C1 segment of cervical spinal cord (tissue), 14 donors: Measurements from ENCODE around the gene KLHL24.
"Not testable (repeated sequence)": the region's sequence is repeated elsewhere in the genome, so short reads cannot be mapped to it uniquely, and the experiment has no call there.

Source experiments
- DNase-seq, 14 donors: peaks; one replicate each; lab custom pipeline; 2025; lab: John Stamatoyannopoulos, UW

Gene KLHL24

DNA sequence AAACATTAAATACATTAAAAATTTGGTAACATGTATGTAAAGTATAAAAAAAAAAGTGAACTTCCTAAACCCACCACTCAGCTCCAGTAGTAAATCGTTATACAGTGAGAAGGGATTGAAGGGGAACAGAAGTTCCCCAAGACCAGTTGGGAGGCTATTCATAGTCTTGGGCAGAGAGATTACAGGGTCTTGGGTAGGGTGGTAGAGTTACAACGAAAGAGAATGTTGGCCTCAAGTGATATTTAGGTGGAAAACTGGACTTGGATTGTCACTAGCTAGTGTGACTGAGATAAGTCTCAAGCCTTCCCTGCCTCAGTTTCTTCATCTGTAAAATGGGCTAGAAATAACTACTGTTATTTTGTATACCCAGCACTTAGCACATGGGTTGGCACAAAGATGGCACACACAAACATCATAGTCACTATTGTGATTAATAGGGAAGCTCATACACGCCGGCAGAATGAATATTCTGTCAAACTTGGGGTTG is 61.7 kb downstream of the KLHL24 start:
- no peak for DNase-seq

DNA sequence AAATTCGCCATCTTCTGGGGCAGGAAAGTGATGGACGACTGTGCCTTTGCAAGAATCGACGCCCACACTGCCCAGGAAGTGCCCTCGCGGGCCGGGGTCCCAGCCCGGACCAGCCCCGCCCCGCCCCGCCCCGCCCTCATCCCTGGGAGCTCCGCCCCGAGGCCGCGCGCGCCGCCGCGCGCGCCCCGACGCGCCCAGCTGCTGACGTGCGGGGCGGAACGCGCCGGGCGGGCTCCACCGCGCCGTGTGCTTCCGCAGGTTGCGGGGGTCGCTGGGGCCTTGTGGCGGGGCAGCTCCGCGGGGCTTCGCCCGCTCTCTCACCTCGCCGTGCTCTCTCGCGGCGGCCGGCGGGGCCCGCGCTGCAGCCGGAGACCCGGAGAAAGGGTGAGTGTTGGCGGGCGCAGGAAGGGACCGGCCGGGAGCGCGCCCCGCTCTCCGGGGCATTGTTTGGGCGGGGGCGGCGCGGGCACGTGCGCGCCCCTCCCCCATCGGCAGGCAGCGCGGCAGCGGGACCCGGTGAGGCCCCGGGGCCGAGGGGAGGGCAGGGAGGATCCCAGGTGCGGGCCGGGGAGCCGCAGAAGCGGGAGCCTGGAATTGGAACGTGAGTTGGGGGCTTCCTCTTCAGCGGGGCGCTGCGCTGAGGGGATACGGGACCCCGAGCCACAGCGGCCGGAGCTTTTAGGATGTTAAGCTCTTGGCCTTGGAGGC is 62.3 kb downstream of the KLHL24 start, which contains the start of gene YEATS2:
Gene YEATS2 (plus strand): TSS at position 188 of the 708 bp plus-strand sequence. CDS start 17,366 bp downstream, outside the sequence.
- DNase-seq: peak in 12 of 14 donors; percentile 36 to 82 (median 70)

DNA sequence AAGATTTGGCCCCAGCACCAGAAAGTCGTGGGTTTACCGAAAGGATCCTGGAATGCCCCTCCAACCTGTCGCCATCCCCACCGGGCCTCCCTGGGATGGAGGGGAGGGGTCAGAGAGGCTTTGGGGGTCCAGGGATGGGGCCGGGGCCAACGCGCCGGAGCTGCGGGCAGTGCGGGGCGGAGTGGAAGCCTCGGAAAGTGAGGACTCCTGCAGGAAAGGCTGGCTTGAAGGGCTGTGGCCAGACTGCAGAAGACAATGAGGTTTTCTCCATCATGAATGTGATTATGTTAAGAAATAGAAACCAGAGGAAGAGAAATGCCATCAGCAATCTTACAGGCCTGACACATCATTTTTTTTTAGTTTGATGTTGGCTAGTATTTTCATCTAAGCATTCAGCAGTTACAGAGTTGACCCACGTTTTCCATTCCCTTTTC is 62.9 kb downstream of the KLHL24 start:
- peak in 10 of 14 donors; percentile 34 to 66 (median 46) for DNase-seq

GRCh38 chr3:183698756-183699155 is 63.3 kb downstream of the KLHL24 start:
- DNase-seq: peak in 3 of 14 donors; percentile 4 to 25 (median 18)

GRCh38 chr3:183699238-183699947 is 64.0 kb downstream of the KLHL24 start:
- DNase-seq: peak in 1 of 14 donors; percentile 37

DNA sequence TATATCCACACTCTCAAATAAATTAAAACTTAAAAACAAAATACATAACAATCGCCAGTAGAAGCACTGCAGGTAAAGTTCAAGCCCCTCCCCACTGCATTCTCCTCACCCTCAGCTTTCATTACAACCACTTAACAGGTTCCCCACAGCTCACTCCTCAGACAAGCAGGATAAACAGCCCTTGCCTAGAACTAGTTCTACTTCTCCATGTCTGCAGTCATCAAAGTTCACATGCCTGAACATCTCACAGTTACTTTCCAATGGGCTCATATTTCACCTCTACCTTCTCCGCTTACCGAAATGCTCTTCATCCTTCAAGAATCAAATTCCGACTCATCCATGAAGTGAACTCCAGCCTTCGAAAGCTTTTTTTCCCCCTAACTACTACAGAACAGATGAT is 66.3 kb downstream of the KLHL24 start:
- DNase-seq: no peak

DNA sequence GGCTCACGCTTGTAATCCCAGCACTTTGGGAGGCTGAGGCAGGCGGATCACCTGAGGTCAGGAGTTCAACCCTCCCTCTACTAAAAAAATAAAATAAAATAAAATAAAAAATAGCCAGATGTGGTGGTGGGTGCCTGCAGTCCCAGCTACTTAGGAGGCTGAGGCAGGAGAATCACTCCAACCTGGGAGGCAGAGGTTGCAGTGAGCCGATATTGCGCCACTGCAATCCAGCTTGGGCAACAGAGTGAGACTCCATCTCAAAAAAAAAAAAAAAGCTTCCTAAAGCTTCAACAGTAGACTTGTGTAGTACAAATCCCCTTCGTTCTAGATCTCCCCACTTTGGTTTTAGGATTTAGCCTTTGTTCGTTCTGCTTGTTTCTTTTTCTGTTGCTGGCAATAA is 68.5 kb downstream of the KLHL24 start:
- not testable (repeated sequence) for DNase-seq

DNA sequence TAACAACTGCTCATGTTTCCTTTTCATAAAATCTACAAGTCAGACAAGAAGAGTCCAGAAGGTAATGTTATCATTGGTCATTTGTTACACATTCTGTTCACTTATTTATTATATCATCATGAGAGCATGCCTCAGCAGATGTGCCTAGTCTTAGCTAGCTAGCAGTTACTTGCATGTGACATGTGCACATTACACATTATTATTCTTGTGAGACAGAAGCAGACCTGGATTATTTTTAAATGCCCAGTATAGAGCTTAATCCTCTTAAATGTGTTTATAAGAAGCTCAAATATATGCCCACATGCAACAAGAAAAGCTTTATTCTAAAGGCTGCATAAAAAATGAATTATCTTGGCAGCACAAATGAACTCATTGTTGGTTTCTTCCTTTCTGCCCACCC is 74.8 kb downstream of the KLHL24 start:
- no peak for DNase-seq

DNA sequence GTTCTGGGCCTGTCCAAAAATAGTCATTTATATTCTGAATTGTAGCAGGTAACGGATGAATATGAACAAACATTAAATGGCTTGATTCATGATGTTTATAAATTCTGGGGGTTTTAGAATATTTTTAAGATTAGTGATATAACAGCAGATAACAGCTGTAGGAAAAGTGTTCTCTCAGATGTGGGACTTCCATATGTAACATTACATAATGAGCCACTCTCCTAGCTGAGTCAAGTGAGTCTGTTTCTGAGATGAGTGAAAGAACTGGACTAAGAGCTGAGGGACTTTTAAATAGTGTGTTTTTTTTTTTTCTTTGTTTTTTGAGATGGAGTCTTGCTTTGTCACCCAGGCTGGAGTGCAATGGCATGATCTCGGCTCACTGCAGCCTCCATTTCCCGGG is 76.1 kb downstream of the KLHL24 start:
- no peak for DNase-seq

DNA sequence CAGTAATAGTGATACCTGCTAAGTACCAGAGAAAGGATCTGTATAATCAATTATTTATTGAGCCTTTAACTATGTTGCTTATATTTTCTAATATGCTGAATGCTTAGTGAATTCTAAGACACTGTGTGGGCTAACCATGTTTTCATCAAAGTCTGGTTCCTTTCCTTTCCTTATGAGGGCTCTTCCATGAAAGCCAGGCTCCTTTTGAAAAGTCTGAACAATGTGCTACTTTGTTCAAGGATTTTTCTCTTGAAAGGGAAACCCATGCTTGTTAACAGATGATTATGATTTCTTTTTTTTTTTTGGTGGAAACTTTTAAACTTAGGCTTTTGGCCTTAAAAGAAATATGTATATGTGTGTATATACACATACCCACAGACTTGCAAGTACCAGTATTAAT is 79.2 kb downstream of the KLHL24 start:
- DNase-seq: no peak

GRCh38 chr3:183718012-183718411 is 82.6 kb downstream of the KLHL24 start:
- DNase-seq: no peak

GRCh38 chr3:183725387-183725786 is 90.0 kb downstream of the KLHL24 start:
- no peak for DNase-seq

GRCh38 chr3:183728204-183728603 is 92.8 kb downstream of the KLHL24 start:
- DNase-seq: no peak

- DNase-seq: no peak
These were observed 94.9 kb downstream of the KLHL24 start for GRCh38 chr3:183730361-183730760.

- DNase-seq: no peak
These were observed 96.2 kb downstream of the KLHL24 start for GRCh38 chr3:183731611-183732010.

DNA sequence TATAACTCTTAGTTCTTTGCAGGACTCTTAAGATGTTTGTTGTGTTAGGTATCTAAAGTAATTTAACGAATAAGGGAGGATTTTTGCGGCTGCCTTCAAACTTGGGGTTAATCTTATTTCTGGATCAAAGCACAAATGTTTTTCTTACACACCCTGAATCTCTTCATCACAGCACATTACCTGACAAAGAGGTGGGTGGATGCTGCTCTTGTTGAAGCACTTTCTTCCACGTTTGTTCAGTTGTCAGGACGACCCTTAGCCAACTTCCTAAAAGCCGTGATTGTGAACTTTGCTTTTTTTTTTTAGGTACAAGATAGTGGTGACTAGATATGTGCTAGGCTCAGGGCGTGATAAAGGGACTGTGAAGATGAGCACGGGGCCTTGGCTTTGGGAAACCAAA is 98.1 kb downstream of the KLHL24 start:
- DNase-seq: no peak
